Measurements from ENCODE around the gene SERHL2.
"Not testable (repeated sequence)": the region's sequence is repeated elsewhere in the genome, so short reads cannot be mapped to it uniquely, and the experiment has no call there.

SERHL2 gene

DNA sequence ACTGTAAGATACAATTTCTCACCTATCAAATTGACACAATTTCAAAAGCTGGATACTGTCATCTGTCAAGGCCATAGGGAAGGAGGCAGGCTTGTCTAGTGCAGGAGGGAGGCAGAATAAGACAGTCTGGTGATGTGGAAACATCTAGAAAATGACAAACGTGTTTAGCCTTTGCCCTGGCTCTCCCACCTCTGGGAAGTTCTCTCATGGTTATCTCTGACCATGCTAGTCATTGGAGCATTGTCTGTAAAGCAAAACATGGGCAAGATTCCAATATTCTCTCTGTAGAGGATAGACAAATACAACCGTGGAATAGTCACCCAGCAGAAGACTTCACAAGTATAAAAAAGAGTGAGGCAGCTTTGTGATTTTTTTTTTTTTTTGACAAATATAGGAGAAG lies 9.1 kb upstream of the SERHL2 start:
- no peak for DNase-seq (ENCODE audit: low read depth)
- no peak overlapping the region for H3K4me3 ChIP-seq (ENCODE audit: low read depth, low read length)
- TF ChIP-seq MYC (IDR thresholded peaks at IDR 0.05; ENCODE audit: low read depth, low read length) (no peak), POLR2A (IDR thresholded peaks at IDR 0.05; ENCODE audit: extremely low read depth, insufficient read length) (no peak)
- TF ChIP-seq, protein P1, sequence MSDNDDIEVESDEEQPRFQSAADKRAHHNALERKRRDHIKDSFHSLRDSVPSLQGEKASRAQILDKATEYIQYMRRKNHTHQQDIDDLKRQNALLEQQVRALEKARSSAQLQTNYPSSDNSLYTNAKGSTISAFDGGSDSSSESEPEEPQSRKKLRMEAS (IDR thresholded peaks at IDR 0.05; ENCODE audit: low read depth, low read length) = no peak
- TF ChIP-seq, protein P2, sequence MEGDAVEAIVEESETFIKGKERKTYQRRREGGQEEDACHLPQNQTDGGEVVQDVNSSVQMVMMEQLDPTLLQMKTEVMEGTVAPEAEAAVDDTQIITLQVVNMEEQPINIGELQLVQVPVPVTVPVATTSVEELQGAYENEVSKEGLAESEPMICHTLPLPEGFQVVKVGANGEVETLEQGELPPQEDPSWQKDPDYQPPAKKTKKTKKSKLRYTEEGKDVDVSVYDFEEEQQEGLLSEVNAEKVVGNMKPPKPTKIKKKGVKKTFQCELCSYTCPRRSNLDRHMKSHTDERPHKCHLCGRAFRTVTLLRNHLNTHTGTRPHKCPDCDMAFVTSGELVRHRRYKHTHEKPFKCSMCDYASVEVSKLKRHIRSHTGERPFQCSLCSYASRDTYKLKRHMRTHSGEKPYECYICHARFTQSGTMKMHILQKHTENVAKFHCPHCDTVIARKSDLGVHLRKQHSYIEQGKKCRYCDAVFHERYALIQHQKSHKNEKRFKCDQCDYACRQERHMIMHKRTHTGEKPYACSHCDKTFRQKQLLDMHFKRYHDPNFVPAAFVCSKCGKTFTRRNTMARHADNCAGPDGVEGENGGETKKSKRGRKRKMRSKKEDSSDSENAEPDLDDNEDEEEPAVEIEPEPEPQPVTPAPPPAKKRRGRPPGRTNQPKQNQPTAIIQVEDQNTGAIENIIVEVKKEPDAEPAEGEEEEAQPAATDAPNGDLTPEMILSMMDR (IDR thresholded peaks at IDR 0.05; ENCODE audit: low read depth, low read length) = no peak

DNA sequence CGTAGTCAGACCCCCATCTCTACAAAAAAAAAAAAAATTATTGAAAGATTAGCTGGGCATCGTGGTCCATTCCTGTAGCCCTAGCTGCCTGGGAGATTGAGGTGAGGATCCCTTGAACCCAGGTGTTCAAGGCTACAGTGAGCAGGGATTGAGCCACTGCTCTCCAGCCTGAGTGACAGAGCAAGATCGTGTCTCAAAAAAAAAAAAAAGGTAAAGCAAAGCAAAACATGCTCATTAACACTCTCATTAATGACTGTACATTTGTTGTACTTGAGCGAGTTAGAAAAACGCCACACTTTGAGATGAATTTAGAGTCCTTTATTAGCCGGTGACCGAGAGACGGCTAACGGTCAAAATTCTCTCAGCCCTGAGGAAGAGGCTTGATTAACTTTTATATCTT lies 6.2 kb upstream of the SERHL2 start:
- no peak for TF ChIP-seq POLR2A (IDR thresholded peaks at IDR 0.05; ENCODE audit: extremely low read depth, insufficient read length)
- TF ChIP-seq, protein P2 (IDR thresholded peaks at IDR 0.05; ENCODE audit: low read depth, low read length) = no peak
- TF ChIP-seq MYC (IDR thresholded peaks at IDR 0.05; ENCODE audit: low read depth, low read length) = no peak
- TF ChIP-seq, protein P1 (IDR thresholded peaks at IDR 0.05; ENCODE audit: low read depth, low read length) = no peak
- no peak for DNase-seq (ENCODE audit: low read depth)

DNA sequence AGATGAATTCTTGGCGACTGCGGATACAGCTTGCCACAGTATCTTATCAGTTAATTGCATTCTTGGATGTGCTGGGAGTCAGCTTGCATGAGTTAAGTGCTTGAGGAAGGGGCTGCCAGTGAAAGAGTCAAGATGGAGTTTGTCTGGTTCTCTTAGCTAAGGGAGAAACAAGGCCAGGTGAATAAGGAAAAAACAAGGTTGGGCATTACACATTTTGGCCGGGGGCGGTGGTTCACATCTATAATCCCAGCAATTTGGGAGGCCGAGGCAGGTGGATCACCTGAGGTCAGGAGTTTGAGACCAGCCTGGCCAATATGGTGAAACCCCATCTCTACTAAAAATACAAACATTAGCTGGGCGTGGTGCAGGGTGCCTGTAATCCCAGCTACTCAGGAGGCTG lies 5.6 kb upstream of the SERHL2 start:
- not testable (repeated sequence) for H3K4me3 ChIP-seq (ENCODE audit: low read depth, low read length); DNase-seq (ENCODE audit: low read depth)

More for the DNA sequence above, 6.2 kb upstream of the SERHL2 start:
- H3K4me3 ChIP-seq (ENCODE audit: low read depth, low read length) = no peak overlapping the region

DNA sequence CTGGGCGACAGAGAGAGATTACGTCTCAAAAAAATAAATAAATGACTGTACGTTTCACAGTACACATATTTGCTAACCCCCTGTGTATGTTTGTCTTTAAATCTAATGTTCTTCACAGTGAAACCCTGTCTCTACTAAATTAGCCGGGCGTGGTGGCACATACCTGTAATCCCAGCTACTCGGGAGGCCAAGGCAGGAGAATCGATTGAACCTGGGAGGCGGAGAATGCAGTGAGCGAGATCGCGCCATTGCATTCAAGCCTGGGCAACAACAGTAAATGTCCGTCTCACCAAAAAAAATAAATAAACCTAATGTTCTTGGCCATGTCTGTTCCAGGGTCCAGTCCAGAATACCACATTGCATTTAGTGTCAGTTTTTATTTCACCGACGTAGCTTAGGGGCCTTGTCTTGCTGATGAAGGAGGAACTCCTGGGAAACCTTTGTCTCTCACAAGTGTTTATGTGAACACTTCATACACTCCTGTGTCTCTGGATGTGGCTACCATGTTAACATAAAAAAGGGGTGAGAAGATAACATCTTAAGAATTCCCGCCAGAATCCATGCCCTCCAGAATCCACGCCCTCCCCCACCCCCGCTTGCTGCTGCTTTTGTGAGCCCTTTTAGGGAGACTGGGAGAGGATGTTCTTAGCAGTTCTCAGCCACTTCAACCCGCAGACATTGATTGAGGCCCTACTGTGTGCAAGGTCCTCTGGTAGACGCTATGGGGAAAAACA lies 5.0 kb upstream of the SERHL2 start:
- TF ChIP-seq POLR2A (IDR thresholded peaks at IDR 0.05; ENCODE audit: extremely low read depth, insufficient read length) (no peak), MYC (IDR thresholded peaks at IDR 0.05; ENCODE audit: low read depth, low read length) (no peak)
- TF ChIP-seq, protein P2 (IDR thresholded peaks at IDR 0.05; ENCODE audit: low read depth, low read length) = no peak
- TF ChIP-seq, protein P1 (IDR thresholded peaks at IDR 0.05; ENCODE audit: low read depth, low read length) = no peak

DNA sequence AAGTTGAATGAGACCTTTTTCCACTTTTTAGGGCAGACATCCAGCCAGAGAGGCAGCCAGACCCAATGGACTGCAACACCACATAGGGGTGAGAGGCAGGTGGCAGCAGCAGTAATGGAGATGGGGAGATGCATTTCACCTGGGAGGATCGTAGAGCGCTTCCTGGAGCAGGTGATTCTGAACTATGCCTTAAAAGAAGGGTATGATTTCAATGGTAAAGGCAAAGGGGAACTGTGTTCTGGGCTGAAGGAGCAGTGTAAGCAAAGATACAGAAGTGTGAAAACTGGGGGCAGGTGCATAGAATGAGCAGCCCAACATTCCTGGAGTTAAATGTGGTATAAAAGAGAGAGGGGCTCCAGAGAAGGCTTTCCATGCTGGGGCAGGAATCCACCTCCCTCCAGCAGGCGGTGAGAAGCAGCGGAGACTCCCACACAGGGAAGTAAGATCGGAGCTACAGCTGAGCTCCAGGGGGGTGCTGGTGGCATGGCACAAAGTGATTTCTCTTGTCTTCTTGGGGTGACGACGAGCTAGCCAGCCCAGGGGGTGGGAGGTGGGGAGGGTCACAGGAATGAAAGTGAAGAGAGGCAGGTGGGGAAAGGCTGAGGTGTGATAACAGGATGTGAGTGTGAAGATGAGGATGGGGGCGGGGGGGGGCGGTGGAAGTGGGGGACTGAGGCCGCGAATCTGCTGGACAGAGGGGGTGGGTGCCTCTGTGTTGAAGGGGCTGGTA lies 4.3 kb upstream of the SERHL2 start:
- H3K4me3 ChIP-seq (ENCODE audit: low read depth, low read length) = no peak overlapping the region
- no peak for DNase-seq (ENCODE audit: low read depth)
- TF ChIP-seq, protein P2 (IDR thresholded peaks at IDR 0.05; ENCODE audit: low read depth, low read length) = no peak
- TF ChIP-seq POLR2A (IDR thresholded peaks at IDR 0.05; ENCODE audit: extremely low read depth, insufficient read length) = no peak
- no peak for TF ChIP-seq MYC (IDR thresholded peaks at IDR 0.05; ENCODE audit: low read depth, low read length)

More for the DNA sequence above, 5.0 kb upstream of the SERHL2 start:
- H3K4me3 ChIP-seq (ENCODE audit: low read depth, low read length) = no peak overlapping the region
- DNase-seq (ENCODE audit: low read depth) = no peak

DNA sequence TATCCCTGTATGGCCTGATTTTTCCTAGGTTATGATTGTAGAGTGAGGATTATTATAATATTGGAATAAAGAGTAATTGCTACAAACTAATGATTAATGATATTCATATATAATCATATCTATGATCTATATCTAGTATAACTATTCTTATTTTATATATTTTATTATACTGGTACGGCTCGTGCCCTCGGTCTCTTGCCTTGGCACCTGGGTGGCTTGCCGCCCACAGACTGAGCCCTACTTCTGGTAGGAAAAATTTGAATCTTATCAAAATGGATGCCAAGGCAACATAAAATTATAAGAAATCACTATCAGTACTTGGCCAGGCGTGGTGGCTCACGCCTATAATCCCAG lies 1.5 kb upstream of the SERHL2 start:
- H3K4me3 ChIP-seq (ENCODE audit: low read depth, low read length) = not testable (repeated sequence)

DNA sequence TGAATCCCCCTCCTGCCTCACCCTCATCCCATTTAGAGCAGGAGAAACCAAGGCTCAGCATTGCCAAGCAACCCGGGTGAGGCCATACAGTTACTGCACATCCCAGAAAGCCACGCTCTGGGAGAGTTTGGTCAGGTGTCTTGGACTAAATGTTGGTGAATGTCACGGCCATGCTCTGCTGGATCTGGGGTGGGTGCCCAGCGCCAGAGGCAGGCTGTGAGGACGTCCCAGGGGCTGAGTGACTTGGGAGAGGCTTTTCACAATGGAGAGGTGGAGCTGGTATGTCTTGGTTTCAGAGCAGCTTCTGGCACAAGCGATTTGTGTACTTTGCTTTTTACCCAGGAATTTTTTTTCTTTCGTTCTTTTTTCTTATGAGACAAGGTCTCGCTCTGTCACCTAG lies 6.6 kb downstream of the SERHL2 start:
- no peak overlapping the region for H3K4me3 ChIP-seq (ENCODE audit: low read depth, low read length)
- DNase-seq (ENCODE audit: low read depth) = no peak
- TF ChIP-seq, protein P1 (IDR thresholded peaks at IDR 0.05; ENCODE audit: low read depth, low read length) = no peak
- TF ChIP-seq MYC (IDR thresholded peaks at IDR 0.05; ENCODE audit: low read depth, low read length) (no peak), POLR2A (IDR thresholded peaks at IDR 0.05; ENCODE audit: extremely low read depth, insufficient read length) (no peak)
- TF ChIP-seq, protein P2 (IDR thresholded peaks at IDR 0.05; ENCODE audit: low read depth, low read length) = no peak

More for the DNA sequence above, 1.5 kb upstream of the SERHL2 start:
- not testable (repeated sequence) for DNase-seq (ENCODE audit: low read depth)
